HEK293T (cell line): ENCODE data around the gene GNAL.

Experiments used
- ARNT ChIP-seq: fragments of 450-650 bp; IDR thresholded peaks from 2 replicates; pipeline ENCODE4 v1.6.1; 2017; ENCODE audit warnings: mild to moderate bottlenecking
- FOXA1 ChIP-seq: fragments of 450-650 bp; IDR thresholded peaks from 2 replicates; pipeline ENCODE4 v1.6.1; 2016; ENCODE audit warnings: mild to moderate bottlenecking
- FOXK2 ChIP-seq: fragments of 450-650 bp; IDR thresholded peaks from 2 replicates; pipeline ENCODE4 v1.6.1; 2016; ENCODE audit warnings: mild to moderate bottlenecking
- FOXM1 ChIP-seq: fragments of 450-650 bp; IDR thresholded peaks from 2 replicates; pipeline ENCODE4 v1.6.1; 2017; ENCODE audit warnings: mild to moderate bottlenecking, borderline replicate concordance
- HDGF ChIP-seq: fragments of 450-650 bp; IDR thresholded peaks from 2 replicates; pipeline ENCODE4 v1.6.1; 2017; ENCODE audit warnings: antibody characterized with exemption, borderline replicate concordance
- L3MBTL2 ChIP-seq: fragments of 450-650 bp; conservative IDR thresholded peaks from 2 replicates; pipeline ENCODE4 v1.6.1; 2016; ENCODE audit warnings: mild to moderate bottlenecking
- LEF1 ChIP-seq: fragments of 450-650 bp; IDR thresholded peaks from 2 replicates; pipeline ENCODE4 v1.6.1; 2017; ENCODE audit warnings: mild to moderate bottlenecking, borderline replicate concordance
- NFRKB ChIP-seq: fragments of 450-650 bp; IDR thresholded peaks from 2 replicates; pipeline ENCODE4 v1.6.1; 2016; ENCODE audit warnings: mild to moderate bottlenecking, moderate library complexity
- SP1 ChIP-seq: fragments of 450-650 bp; IDR thresholded peaks from 2 replicates; pipeline ENCODE4 v1.6.1; 2017
- SUZ12 ChIP-seq: fragments of 450-650 bp; IDR thresholded peaks from 2 replicates; pipeline ENCODE4 v1.6.1; 2016; ENCODE audit warnings: mild to moderate bottlenecking
- TARDBP ChIP-seq: fragments of 450-650 bp; IDR thresholded peaks from 2 replicates; pipeline ENCODE4 v1.6.1; 2016
- ZNF384 ChIP-seq: fragments of 450-650 bp; IDR thresholded peaks from 2 replicates; pipeline ENCODE4 v1.6.1; 2016

GRCh38 chr18:11664286-11664685 lies 24.8 kb upstream of the GNAL start:
- no peak for TF ChIP-seq SUZ12
- no peak for TF ChIP-seq HDGF
- TF ChIP-seq SP1, result no peak
- no peak for TF ChIP-seq FOXK2
- no peak for TF ChIP-seq NFRKB
- no peak for TF ChIP-seq ARNT
- TF ChIP-seq FOXA1, result no peak
- TF ChIP-seq ZNF384, result no peak
- TF ChIP-seq TARDBP, result no peak
- TF ChIP-seq L3MBTL2, result no peak
- no peak for TF ChIP-seq LEF1
- no peak for TF ChIP-seq FOXM1
